Measurements from ENCODE around the gene GTPBP10. TPM values are rescaled to one million over a fixed set of nuclear protein-coding genes. Genes with fewer than 3 reads are reported as not detected.

The GTPBP10 gene
- total RNA-seq, 2 experiments from 2014 or later: 24.0 to 30.1 TPM

GRCh38 chr7:90390926-90391325 lies 44.4 kb downstream of the GTPBP10 start:
- H3K27me3 Mint-ChIP-seq: no peaks in the 10 kb centered on the region
- no peak overlapping the region for H3K4me3 Mint-ChIP-seq
- H3K27ac Mint-ChIP-seq: no peak overlapping the region
- no peaks in the 10 kb centered on the region for H3K4me1 Mint-ChIP-seq
- H3K36me3 Mint-ChIP-seq (ENCODE audit: low read depth): peaks cover 15% of the 10 kb centered on the region
- DNase-seq: no peak
- CTCF ChIA-PET: interaction anchor here (0.9 kb wide), 1 partner anchor 13 kb away, joined by 3 read pairs; no protein-coding TSS in a partner anchor
- POLR2A ChIA-PET: no interaction called here
- peaks cover 2% of the 10 kb centered on the region for H3K9me3 Mint-ChIP-seq

- peaks cover 12% of the 10 kb centered on the region for H3K36me3 Mint-ChIP-seq (ENCODE audit: low read depth)
- DNase-seq: no peak
- no peak overlapping the region for H3K27ac Mint-ChIP-seq
- H3K9me3 Mint-ChIP-seq: peaks cover 5% of the 10 kb centered on the region
- H3K27me3 Mint-ChIP-seq: no peaks in the 10 kb centered on the region
- CTCF ChIA-PET: no interaction called here
- no peak overlapping the region for H3K4me3 Mint-ChIP-seq
- no peaks in the 10 kb centered on the region for H3K4me1 Mint-ChIP-seq
- POLR2A ChIA-PET: no interaction called here
Observed at GRCh38 chr7:90391488-90391887, 45.0 kb downstream of the GTPBP10 start.

- H3K9me3 Mint-ChIP-seq: peaks cover 22% of the 10 kb centered on the region
- H3K27me3 Mint-ChIP-seq: peaks cover 13% of the 10 kb centered on the region
- no peak overlapping the region for H3K4me3 Mint-ChIP-seq
- CTCF ChIA-PET: no interaction called here
- peaks cover 4% of the 10 kb centered on the region for H3K36me3 Mint-ChIP-seq (ENCODE audit: low read depth)
- no peak for DNase-seq
- POLR2A ChIA-PET: no interaction called here
- no peaks in the 10 kb centered on the region for H3K4me1 Mint-ChIP-seq
- H3K27ac Mint-ChIP-seq: no peak overlapping the region
Observed at GRCh38 chr7:90396420-90396819, 49.9 kb downstream of the GTPBP10 start.

DNA sequence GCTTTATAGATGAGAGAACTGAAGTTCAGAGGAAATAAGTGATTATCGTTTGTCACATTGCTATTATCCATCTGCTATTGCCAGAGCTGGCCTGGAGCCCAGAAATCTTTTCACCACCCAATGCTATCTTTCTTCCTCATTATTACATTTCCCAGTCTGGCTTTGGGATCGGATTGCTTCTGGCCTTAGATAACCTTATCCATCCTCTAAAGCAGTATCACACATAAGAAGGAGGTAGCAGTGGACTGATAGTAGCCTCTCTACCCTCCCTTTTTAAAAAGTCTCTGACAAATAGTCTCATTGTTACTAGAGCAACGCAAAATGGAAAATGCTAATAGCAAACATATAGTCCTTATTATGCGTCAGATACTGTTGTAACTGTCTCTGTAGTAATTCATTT lies 55.5 kb downstream of the GTPBP10 start:
- DNase-seq: no peak
- no peak overlapping the region for H3K27ac Mint-ChIP-seq
- ChIA-PET POLR2A (no interaction called here), CTCF (no interaction called here)
- no peaks in the 10 kb centered on the region for H3K36me3 Mint-ChIP-seq (ENCODE audit: low read depth)
- no peak overlapping the region for H3K4me3 Mint-ChIP-seq
- peaks cover 14% of the 10 kb centered on the region for H3K9me3 Mint-ChIP-seq
- peaks cover 15% of the 10 kb centered on the region for H3K4me1 Mint-ChIP-seq
- H3K27me3 Mint-ChIP-seq: peaks cover 24% of the 10 kb centered on the region

GRCh38 chr7:90402785-90403173 lies 56.3 kb downstream of the GTPBP10 start:
- Mint-ChIP-seq H3K9me3 (peaks cover 12% of the 10 kb centered on the region), H3K27ac (peak overlapping the region; percentile 91), H3K36me3 (ENCODE audit: low read depth) (peaks cover 2% of the 10 kb centered on the region), H3K27me3 (peaks cover 24% of the 10 kb centered on the region), H3K4me1 (peaks cover 15% of the 10 kb centered on the region), H3K4me3 (peak overlapping the region; percentile 90)
- ChIA-PET POLR2A (no interaction called here), CTCF (interaction anchor here (1.3 kb wide), 1 partner anchor 12 kb away, joined by 3 read pairs; no protein-coding TSS in a partner anchor)
- no peak for DNase-seq

GRCh38 chr7:90403174-90404113 lies 56.9 kb downstream of the GTPBP10 start, which contains the start of gene CLDN12:
TSS of gene CLDN12 (plus strand) at chr7:90403461. CDS start at chr7:90412677, 9,216 bp downstream.
- H3K4me1 Mint-ChIP-seq: peaks cover 15% of the 10 kb centered on the region
- peak within 1 kb of the TSS; percentile 91 for H3K27ac Mint-ChIP-seq
- H3K27me3 Mint-ChIP-seq: peaks cover 24% of the 10 kb centered on the region
- peak; percentile 71 for DNase-seq
- peaks cover 9% of the 10 kb centered on the region for H3K9me3 Mint-ChIP-seq
- peak within 1 kb of the TSS; percentile 90 for H3K4me3 Mint-ChIP-seq
- CTCF ChIA-PET: interaction anchor here (0.7 to 1.3 kb wide), 3 partner anchors 12 to 22 kb away, joined by 3 read pairs; no protein-coding TSS in a partner anchor
- POLR2A ChIA-PET: no interaction called here
- H3K36me3 Mint-ChIP-seq (ENCODE audit: low read depth): peaks cover 2% of the 10 kb centered on the region

DNA sequence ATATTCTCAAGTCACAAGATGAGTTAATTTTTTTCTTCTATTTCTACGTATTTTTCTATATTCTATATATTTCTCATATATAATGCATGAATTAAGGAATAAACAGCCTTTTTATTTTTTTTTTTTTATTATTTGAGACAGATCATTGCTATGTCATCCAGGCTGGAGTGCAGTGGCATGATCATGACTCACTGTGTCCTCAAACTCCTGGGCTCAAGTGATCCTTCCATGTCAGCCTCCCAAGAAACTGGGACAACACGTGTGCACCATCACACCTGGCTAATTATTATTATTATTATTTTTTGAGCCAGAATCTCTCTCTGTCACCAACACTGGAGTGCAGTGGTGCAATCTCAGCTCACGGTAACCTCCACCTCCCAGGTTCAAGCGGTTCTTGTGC lies 58.3 kb downstream of the GTPBP10 start:
- no peak for DNase-seq
- Mint-ChIP-seq H3K4me3 (peak overlapping the region; percentile 90), H3K27ac (no peak overlapping the region), H3K9me3 (peaks cover 3% of the 10 kb centered on the region), H3K36me3 (ENCODE audit: low read depth) (peaks cover 2% of the 10 kb centered on the region), H3K4me1 (peaks cover 15% of the 10 kb centered on the region), H3K27me3 (peaks cover 24% of the 10 kb centered on the region)
- POLR2A ChIA-PET: interaction anchor here (0.5 kb wide), 1 partner anchor 69 kb away, joined by 3 read pairs; no protein-coding TSS in a partner anchor
- CTCF ChIA-PET: no interaction called here

- CTCF ChIA-PET: no interaction called here
- Mint-ChIP-seq H3K4me3 (no peak overlapping the region), H3K27me3 (peaks cover 4% of the 10 kb centered on the region), H3K36me3 (ENCODE audit: low read depth) (peaks cover 2% of the 10 kb centered on the region), H3K9me3 (no peaks in the 10 kb centered on the region), H3K4me1 (peaks cover 15% of the 10 kb centered on the region), H3K27ac (no peak overlapping the region)
- DNase-seq: no peak
- POLR2A ChIA-PET: no interaction called here
Observed at GRCh38 chr7:90407484-90407821, 60.9 kb downstream of the GTPBP10 start.

DNA sequence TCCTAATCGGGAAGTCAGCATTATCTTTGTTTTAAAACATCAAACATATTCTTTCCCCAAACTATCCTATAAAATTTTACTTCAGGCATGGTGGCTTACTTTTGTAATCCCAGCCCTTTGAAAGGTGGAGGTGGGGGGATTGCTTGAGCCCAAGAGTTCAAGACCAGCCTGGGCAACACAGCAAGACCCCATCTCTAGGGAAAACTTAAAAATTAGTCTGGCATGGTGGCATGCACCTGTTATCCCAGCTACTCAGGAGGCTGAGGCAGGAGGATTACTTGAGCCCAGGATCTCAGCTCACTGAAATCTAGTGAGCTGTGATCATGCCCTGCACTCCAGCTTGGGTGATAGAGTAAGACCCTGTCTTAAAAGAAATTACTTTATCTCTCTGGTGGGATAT lies 61.6 kb downstream of the GTPBP10 start:
- no peak for DNase-seq
- CTCF ChIA-PET: no interaction called here
- H3K36me3 Mint-ChIP-seq (ENCODE audit: low read depth): peaks cover 2% of the 10 kb centered on the region
- no peaks in the 10 kb centered on the region for H3K27me3 Mint-ChIP-seq
- no peaks in the 10 kb centered on the region for H3K9me3 Mint-ChIP-seq
- POLR2A ChIA-PET: no interaction called here
- H3K4me3 Mint-ChIP-seq: no peak overlapping the region
- no peak overlapping the region for H3K27ac Mint-ChIP-seq
- peaks cover 9% of the 10 kb centered on the region for H3K4me1 Mint-ChIP-seq

GRCh38 chr7:90409667-90410066 lies 63.2 kb downstream of the GTPBP10 start:
- ChIA-PET CTCF (no interaction called here), POLR2A (no interaction called here)
- H3K27ac Mint-ChIP-seq: no peak overlapping the region
- H3K4me3 Mint-ChIP-seq: no peak overlapping the region
- no peaks in the 10 kb centered on the region for H3K27me3 Mint-ChIP-seq
- DNase-seq: no peak
- H3K9me3 Mint-ChIP-seq: no peaks in the 10 kb centered on the region
- H3K36me3 Mint-ChIP-seq (ENCODE audit: low read depth): peaks cover 2% of the 10 kb centered on the region
- peaks cover 2% of the 10 kb centered on the region for H3K4me1 Mint-ChIP-seq

- Mint-ChIP-seq H3K9me3 (no peaks in the 10 kb centered on the region), H3K36me3 (ENCODE audit: low read depth) (peaks cover 2% of the 10 kb centered on the region), H3K4me1 (no peaks in the 10 kb centered on the region), H3K27ac (no peak overlapping the region), H3K27me3 (no peaks in the 10 kb centered on the region), H3K4me3 (no peak overlapping the region)
- ChIA-PET POLR2A (no interaction called here), CTCF (interaction anchor here (0.7 to 0.8 kb wide), 2 partner anchors 99 to 788 kb away, joined by 3 read pairs; no protein-coding TSS in a partner anchor)
- no peak for DNase-seq
Observed at GRCh38 chr7:90411510-90411909, 65.0 kb downstream of the GTPBP10 start.

DNA sequence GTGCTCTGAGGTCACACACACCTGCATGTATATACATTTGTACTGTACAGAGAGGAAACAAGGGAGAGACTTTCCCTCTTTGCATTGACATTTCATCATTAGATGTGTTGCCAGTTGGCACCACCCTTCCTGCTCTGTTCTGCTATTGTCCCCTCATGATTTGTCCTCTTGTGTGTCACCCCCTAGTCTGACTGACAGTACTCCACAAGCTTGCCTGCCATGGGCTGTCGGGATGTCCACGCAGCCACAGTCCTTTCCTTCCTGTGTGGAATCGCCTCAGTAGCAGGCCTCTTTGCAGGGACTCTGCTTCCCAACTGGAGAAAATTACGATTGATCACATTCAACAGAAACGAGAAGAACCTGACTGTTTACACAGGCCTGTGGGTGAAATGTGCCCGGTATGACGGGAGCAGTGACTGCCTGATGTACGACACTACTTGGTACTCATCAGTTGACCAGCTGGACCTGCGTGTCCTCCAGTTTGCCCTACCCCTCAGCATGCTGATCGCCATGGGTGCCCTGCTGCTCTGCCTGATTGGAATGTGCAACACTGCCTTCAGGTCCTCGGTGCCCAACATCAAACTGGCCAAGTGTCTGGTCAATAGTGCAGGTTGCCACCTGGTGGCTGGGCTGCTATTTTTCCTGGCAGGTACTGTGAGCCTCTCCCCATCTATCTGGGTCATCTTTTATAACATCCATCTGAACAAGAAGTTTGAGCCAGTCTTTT lies 66.1 kb downstream of the GTPBP10 start:
- CTCF ChIA-PET: interaction anchor here (0.8 to 1.1 kb wide), 2 partner anchors 15 to 42 kb away, joined by 3 read pairs; no protein-coding TSS in a partner anchor
- Mint-ChIP-seq H3K27ac (no peak overlapping the region), H3K4me1 (no peaks in the 10 kb centered on the region), H3K9me3 (no peaks in the 10 kb centered on the region), H3K27me3 (no peaks in the 10 kb centered on the region), H3K36me3 (ENCODE audit: low read depth) (no peaks in the 10 kb centered on the region), H3K4me3 (no peak overlapping the region)
- POLR2A ChIA-PET: no interaction called here
- DNase-seq: peak; percentile 24

- POLR2A ChIA-PET: no interaction called here
- Mint-ChIP-seq H3K36me3 (ENCODE audit: low read depth) (no peaks in the 10 kb centered on the region), H3K9me3 (no peaks in the 10 kb centered on the region), H3K27ac (no peak overlapping the region), H3K4me1 (no peaks in the 10 kb centered on the region), H3K27me3 (no peaks in the 10 kb centered on the region), H3K4me3 (no peak overlapping the region)
- no peak for DNase-seq
- CTCF ChIA-PET: interaction anchor here (0.6 to 1.1 kb wide), 3 partner anchors 15 to 259 kb away, joined by 3 read pairs; partner anchors contain the start of gene STEAP1
Observed at GRCh38 chr7:90413185-90413528, 66.6 kb downstream of the GTPBP10 start.

Data from activated CD4-positive, alpha-beta T cell treated with anti-CD3 and anti-CD28 coated beads, Interleukin-2, amount 10 ng/mL, durations not matched to agents 7 days and 5 days (primary cell).